Measurements from ENCODE around the gene BCAP31. TPM values are rescaled to one million over a fixed set of nuclear protein-coding genes. Genes with fewer than 3 reads are reported as not detected.
"Not testable (repeated sequence)": the region's sequence is repeated elsewhere in the genome, so short reads cannot be mapped to it uniquely, and the experiment has no call there.

BCAP31 gene
- total RNA-seq, 1 donor from 2014 or later, result 219 TPM

GRCh38 chrX:153685156-153685536 lies 39.0 kb downstream of the BCAP31 start:
- Mint-ChIP-seq H3K4me3 (ENCODE audit: unreplicated experiment) (no peak overlapping the region), H3K36me3 (ENCODE audit: low read depth, unreplicated experiment) (no peaks in the 10 kb centered on the region), H3K4me1 (ENCODE audit: low read depth, unreplicated experiment) (peaks cover 2% of the 10 kb centered on the region), H3K9me3 (ENCODE audit: unreplicated experiment) (no peaks in the 10 kb centered on the region), H3K27me3 (ENCODE audit: low read depth, unreplicated experiment) (no peaks in the 10 kb centered on the region), H3K27ac (ENCODE audit: unreplicated experiment) (no peak overlapping the region)
- Histone ChIP-seq H3K36me3 (ENCODE audit: insufficient read depth, low read length) (no peaks in the 10 kb centered on the region), H3K4me1 (ENCODE audit: insufficient read depth, low read length) (peaks cover 8% of the 10 kb centered on the region), H3K27me3 (ENCODE audit: insufficient read depth, low read length) (no peaks in the 10 kb centered on the region), H3K9ac (ENCODE audit: low read length) (no peak overlapping the region), H2AFZ (ENCODE audit: low read depth, low read length) (no peak overlapping the region), H4K20me1 (ENCODE audit: insufficient read depth, low read length) (peaks cover 7% of the 10 kb centered on the region), H3K79me2 (ENCODE audit: insufficient read depth, low read length) (peaks cover 5% of the 10 kb centered on the region), H3K4me2 (ENCODE audit: low read length) (no peak overlapping the region), H3K4me3 (ENCODE audit: insufficient read depth, low read depth, low read length) (no peak overlapping the region), H3K9me3 (ENCODE audit: insufficient read depth, low read depth, low read length) (no peaks in the 10 kb centered on the region), H3K27ac (ENCODE audit: low read depth, low read length) (no peak overlapping the region)
- FAIRE-seq (no peak), DNase-seq (ENCODE audit: low read depth) (no peak)
- TF ChIP-seq CTCF (IDR thresholded peaks at IDR 0.05; ENCODE audit: insufficient read depth, low read depth, low read length), result no peak
- no peak for TF ChIP-seq EZH2 (IDR thresholded peaks at IDR 0.05; ENCODE audit: insufficient read depth, low read length)

GRCh38 chrX:153684467-153685155 lies 39.6 kb downstream of the BCAP31 start:
- DNase-seq (ENCODE audit: low read depth) (no peak), FAIRE-seq (no peak)
- H3K27me3 ChIP-seq (ENCODE audit: insufficient read depth, low read length), result no peaks in the 10 kb centered on the region
- no peak overlapping the region for H3K9ac ChIP-seq (ENCODE audit: low read length)
- Mint-ChIP-seq H3K27me3 (ENCODE audit: low read depth, unreplicated experiment) (no peaks in the 10 kb centered on the region), H3K4me1 (ENCODE audit: low read depth, unreplicated experiment) (peaks cover 2% of the 10 kb centered on the region), H3K27ac (ENCODE audit: unreplicated experiment) (no peak overlapping the region), H3K4me3 (ENCODE audit: unreplicated experiment) (no peak overlapping the region), H3K9me3 (ENCODE audit: unreplicated experiment) (no peaks in the 10 kb centered on the region), H3K36me3 (ENCODE audit: low read depth, unreplicated experiment) (no peaks in the 10 kb centered on the region)
- H3K79me2 ChIP-seq (ENCODE audit: insufficient read depth, low read length), result peaks cover under 1% of the 10 kb centered on the region
- no peaks in the 10 kb centered on the region for H3K9me3 ChIP-seq (ENCODE audit: insufficient read depth, low read depth, low read length)
- H3K4me2 ChIP-seq (ENCODE audit: low read length), result no peak overlapping the region
- no peak overlapping the region for H3K4me3 ChIP-seq (ENCODE audit: insufficient read depth, low read depth, low read length)
- peaks cover 2% of the 10 kb centered on the region for H4K20me1 ChIP-seq (ENCODE audit: insufficient read depth, low read length)
- H3K4me1 ChIP-seq (ENCODE audit: insufficient read depth, low read length), result peaks cover 2% of the 10 kb centered on the region
- TF ChIP-seq EZH2 (IDR thresholded peaks at IDR 0.05; ENCODE audit: insufficient read depth, low read length), result no peak
- TF ChIP-seq CTCF (IDR thresholded peaks at IDR 0.05; ENCODE audit: insufficient read depth, low read depth, low read length), result no peak
- H3K27ac ChIP-seq (ENCODE audit: low read depth, low read length), result no peak overlapping the region
- H3K36me3 ChIP-seq (ENCODE audit: insufficient read depth, low read length), result no peaks in the 10 kb centered on the region
- H2AFZ ChIP-seq (ENCODE audit: low read depth, low read length), result no peak overlapping the region

GRCh38 chrX:153683486-153683885 lies 40.7 kb downstream of the BCAP31 start:
- not testable (repeated sequence) for H3K4me3 Mint-ChIP-seq (ENCODE audit: unreplicated experiment); H3K9ac ChIP-seq (ENCODE audit: low read length); H3K27ac ChIP-seq (ENCODE audit: low read depth, low read length); H3K9me3 Mint-ChIP-seq (ENCODE audit: unreplicated experiment); FAIRE-seq; H3K79me2 ChIP-seq (ENCODE audit: insufficient read depth, low read length); H3K27ac Mint-ChIP-seq (ENCODE audit: unreplicated experiment); DNase-seq (ENCODE audit: low read depth); H3K27me3 Mint-ChIP-seq (ENCODE audit: low read depth, unreplicated experiment); H3K4me1 Mint-ChIP-seq (ENCODE audit: low read depth, unreplicated experiment); H3K9me3 ChIP-seq (ENCODE audit: insufficient read depth, low read depth, low read length); H2AFZ ChIP-seq (ENCODE audit: low read depth, low read length); H3K36me3 ChIP-seq (ENCODE audit: insufficient read depth, low read length); H3K4me1 ChIP-seq (ENCODE audit: insufficient read depth, low read length); H3K27me3 ChIP-seq (ENCODE audit: insufficient read depth, low read length); H3K36me3 Mint-ChIP-seq (ENCODE audit: low read depth, unreplicated experiment); H3K4me2 ChIP-seq (ENCODE audit: low read length); H4K20me1 ChIP-seq (ENCODE audit: insufficient read depth, low read length); H3K4me3 ChIP-seq (ENCODE audit: insufficient read depth, low read depth, low read length)

Data from astrocyte (in vitro differentiated cells and primary cell).